Right ventricle myocardium inferior (tissue), 1 donor: ENCODE measurements around the gene AP4M1. TPM values are rescaled to one million over a fixed set of nuclear protein-coding genes. Genes with fewer than 3 reads are reported as not detected.

ENCODE experiments used
- ATAC-seq: fragments of 200-7000 bp; cut with Tn5 transposase; one replicate; pipeline ENCODE4 v1.9.1; 2020; ENCODE audit warnings: mild to moderate bottlenecking, moderate library complexity
- DNase-seq: peaks from one replicate; pipeline ENCODE4 v3.0.0; 2021; ENCODE audit errors: missing footprints
- intact Hi-C: fragments of 100-400 bp; cut with DNase I; formaldehyde crosslinking; loops from one replicate; pipeline ENCODE4 v1.11.0; 2022
- total RNA-seq: library from RNA; stranded (reverse); fragmentation: NEBNext Ultra II Directional; extraction: Animal tissue kit (Norgen Biotek cat#: 25700); gene quantifications from one replicate; pipeline ENCODE4 v1.2.1, GENCODE V29; 2021
- donor health status: DM: no; HTN: yes; CAD: no; lungs with severe emphysema.

Gene AP4M1
- total RNA-seq, 1 donor from 2014 or later: 10.1 TPM

DNA sequence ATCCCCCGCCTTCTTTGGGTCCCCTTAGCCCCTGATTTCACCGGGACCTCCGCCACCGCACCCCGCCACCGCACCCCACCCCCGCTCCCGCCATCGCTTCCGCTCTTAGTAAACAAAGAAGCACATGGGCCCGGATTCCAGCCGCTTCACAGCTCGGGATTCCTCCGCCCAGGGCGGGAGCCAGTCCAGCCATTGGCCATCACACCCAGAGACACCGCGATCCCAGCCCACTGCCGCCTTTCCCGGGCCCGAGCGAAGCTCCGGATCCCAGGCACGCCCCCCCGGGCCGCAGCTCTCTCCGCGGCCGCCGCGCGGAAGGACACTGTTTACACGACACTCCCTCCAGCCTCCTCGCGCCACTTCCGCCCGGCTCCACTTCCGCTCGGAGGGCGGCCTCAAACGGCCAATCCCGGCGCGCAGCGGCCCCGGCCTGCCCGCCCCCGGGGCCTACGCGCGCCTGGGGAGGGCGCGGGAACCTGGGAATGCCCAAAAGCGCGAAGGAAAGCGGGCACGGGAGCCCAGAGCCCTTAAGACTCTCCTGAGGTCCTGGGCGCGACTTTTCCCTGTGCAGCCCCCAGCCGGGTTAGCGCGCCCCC lies 925 bp upstream of the AP4M1 start:
- peak; percentile 96 for DNase-seq
- peak; percentile 92 for ATAC-seq
- intact Hi-C loops: loop anchor here (1.0 kb wide), 3 partner anchors 18 to 51 kb away; partner anchors contain the start of genes CNPY4, TAF6 and ZSCAN21

DNA sequence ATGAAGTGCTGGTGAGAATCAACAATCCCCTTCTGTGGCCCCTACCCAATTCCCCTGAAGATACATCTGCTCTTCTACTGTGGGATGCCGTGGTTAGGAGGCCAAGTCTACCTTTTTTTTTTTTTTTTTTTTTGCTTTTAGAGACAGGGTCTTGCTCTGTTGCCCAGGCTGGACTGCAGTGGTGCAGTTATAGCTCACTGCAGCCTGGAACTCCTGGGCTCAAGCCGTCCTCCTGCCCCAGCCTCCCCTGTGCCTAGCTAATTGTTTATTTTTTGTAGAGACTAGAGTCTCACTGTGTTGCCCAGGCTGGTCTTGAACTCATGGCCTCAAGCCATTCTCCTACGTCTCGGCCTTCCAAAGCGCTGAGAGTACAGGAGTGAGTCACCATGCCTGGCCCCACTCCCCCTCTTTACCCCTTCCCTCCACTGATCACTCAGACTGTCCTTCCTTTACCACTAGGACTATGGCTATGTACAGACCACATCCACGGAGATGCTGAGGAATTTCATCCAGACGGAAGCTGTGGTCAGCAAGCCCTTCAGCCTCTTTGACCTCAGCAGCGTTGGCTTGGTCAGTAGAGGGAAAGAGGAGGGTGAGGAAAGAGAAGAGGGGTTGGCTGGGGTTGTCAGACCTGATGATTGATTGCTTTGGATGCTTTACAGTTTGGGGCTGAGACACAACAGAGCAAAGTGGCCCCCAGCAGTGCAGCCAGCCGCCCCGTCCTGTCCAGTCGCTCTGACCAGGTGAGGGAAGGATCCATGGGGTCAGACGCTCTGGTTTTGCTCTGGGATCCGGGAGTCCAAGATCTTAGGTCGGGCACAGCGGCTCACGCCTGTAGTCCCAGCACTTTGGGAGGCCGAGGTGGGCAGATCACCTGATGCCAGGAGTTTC lies 1.8 kb downstream of the AP4M1 start:
- intact Hi-C loops: no loop called here
- ATAC-seq (no peak), DNase-seq (no peak)

DNA sequence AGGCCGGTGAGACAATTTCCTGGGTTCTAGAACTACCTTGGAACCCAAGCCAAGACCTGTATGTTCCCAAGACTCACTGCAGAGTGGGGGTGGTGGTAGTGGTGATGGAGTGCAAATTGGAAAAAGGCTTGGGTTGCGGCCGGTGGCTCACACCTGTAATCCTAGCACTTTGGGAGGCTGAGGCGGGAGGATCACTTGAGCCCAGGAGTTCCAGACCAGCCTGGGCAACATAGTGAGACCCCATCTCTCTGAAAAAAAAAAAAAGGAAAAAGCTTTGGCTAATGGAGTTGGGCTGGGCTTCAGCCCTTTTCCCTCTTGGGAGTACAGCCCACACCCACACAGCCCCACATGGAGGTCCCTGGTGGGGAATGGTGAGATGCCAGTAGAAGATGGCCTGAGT lies 4.1 kb downstream of the AP4M1 start:
- no peak for ATAC-seq
- intact Hi-C loops: no loop called here

DNA sequence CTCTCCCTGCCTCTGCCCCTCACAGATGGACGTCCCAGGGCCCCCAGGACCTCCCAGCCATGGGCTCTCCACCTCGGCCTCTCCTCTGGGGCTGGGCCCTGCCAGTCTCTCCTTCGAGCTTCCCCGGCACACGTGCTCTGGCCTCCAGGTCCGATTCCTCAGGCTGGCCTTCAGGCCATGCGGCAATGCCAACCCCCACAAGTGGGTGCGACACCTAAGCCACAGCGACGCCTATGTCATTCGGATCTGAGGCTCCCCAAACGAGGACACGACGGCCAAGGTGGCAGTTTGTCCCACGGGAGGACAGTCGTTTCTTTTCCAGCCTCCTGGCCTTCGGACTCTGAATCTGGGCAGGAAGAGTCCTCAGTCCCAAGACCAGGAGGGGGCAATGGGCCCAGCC lies 5.2 kb downstream of the AP4M1 start:
- ATAC-seq: no peak
- intact Hi-C loops: no loop called here
- no peak for DNase-seq

More for the DNA sequence above, 4.1 kb downstream of the AP4M1 start:
- no peak for DNase-seq

DNA sequence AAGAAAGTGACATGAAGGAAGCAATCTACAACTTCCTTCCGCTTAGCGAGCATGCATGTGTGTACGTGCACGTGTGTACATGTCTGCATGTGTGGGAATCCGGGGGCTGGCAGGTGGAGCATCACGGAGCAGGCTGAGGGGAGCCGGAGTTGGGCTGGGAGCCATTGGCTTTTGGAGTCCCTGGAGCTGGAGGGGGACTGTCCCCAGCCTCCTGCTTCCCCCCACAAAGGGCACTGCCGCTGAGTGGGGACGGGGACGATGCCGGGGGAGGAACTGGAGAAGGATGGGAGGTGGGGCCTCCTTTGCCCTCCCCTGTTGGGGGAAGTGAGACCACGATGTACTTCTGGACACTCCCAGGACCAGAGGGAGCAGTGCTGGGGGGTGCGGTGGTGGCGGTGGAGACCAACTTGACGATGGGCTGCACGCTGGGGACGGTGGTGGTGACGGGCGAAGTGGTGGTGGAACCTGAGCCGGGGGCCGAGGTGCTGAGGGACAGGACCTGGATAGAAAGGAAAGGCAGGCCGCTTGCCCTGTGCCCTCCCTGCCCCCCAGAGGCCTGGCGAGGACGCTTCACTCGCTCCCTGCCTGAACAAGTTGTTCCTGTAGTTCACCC lies 5.8 kb downstream of the AP4M1 start:
- no peak for ATAC-seq
- intact Hi-C loops: no loop called here
- DNase-seq: no peak

DNA sequence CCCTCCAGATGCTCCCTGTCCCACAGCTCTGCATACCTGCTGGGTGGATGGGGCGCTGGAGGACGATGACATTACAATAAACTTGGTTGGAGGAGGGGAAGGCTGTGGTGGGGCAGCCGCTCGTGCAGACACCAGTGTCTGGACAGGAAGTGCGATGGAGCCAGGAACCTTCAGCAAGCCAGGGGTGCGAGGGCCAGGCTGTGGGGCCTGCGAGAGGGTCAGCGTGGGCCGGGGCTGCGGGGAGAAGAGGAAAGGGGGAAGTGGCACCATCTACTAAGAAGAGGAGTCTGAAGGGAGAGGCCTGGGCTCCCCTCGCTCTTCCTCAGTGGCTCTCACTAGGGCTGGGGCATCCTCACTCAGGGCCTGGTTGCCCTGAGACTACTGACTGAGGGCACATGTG lies 6.4 kb downstream of the AP4M1 start:
- ATAC-seq: no peak
- DNase-seq: no peak

DNA sequence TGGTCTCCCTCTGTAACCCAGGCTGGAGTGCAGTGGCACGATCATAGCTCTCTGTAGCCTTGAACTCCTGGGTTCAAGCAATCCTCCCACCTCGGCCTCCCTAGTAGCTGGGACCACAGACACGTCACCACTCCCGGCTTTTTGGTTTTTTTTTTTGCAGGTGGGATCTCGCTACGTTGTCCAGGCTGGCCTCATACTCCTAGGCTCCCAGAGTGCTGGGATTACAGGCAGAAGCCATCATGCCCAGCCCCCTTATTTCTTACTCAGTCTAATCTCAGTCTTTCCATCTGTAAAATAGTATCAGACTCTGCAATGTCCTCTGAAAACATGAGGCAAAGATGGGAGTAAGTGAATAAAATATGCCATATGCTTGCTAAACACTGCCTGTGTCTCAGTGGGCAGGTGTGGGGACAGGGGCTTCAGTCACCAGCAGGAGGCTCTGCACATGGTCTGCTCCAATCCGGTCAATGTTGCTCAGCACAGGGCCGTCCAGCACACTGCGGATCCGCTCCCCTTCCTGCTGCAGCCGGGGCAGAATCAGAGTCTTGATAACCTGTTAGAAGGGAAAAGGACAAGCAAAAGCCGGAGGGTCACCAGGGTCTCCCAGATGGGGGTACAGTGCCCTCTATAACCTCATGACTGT lies 8.2 kb downstream of the AP4M1 start:
- intact Hi-C loops: no loop called here

More for the DNA sequence above, 6.4 kb downstream of the AP4M1 start:
- intact Hi-C loops: no loop called here

DNA sequence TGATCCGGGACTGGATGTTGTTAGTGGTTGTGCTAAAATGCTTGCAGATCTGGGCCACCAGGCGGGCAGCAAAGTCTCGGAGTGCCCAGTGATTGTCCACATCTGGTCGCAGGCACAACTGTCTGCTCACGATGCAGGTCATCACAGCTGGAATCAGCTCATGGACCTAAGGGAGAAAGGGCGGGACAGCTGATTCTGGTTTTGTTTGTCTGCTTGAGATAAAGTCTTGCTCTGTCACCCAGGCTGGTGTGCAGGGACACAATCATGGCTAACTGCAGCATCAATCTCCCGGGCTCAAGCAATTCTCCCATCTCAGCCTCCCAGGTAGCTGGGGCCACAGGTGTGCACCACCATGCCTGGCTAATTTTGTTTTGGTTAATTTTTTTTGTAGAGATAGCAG lies 9.7 kb downstream of the AP4M1 start:
- intact Hi-C loops: no loop called here
- no peak for DNase-seq
- no peak for ATAC-seq

More for the DNA sequence above, 8.2 kb downstream of the AP4M1 start:
- DNase-seq (no peak), ATAC-seq (no peak)

DNA sequence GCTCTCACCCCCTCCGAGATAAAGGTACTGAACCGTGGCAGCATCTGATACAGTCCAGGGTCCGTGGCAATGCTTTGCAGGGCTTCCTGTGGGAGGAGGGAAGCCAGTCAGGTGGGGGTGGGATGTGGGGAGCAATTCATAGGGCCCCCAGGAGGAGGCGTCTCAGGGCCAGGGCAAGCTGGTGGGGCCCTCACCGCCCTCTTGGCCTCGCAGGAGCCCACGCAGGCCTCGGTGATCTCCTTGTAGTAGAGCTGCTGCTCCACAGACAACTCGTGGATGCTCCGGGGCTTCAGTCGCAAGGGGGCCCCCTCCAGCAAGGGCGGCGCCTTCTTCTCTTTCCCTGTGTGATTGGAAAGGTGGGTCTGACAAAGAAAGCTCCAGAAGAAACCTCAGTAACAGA lies 10.5 kb downstream of the AP4M1 start:
- DNase-seq: no peak
- intact Hi-C loops: no loop called here
- no peak for ATAC-seq

DNA sequence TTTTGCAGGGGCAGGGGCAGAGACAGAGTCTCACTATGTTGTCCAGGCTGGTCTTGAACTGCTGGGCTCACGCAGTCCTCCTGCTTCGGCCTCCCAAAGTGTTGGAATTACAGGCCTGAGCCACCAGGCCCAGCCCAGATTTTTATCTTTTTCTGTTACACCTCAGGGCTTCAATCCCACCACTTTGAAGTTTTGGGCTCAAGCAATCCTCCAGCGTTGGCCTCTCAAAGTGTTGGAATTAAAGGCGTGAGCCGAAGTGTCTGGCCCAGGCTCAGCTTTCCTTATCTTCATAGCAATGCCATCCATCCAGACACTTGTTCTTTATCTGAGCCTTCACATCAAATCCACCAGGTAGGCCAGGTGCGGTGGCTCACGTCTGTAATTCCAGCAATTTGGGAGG lies 13.6 kb downstream of the AP4M1 start:
- no peak for ATAC-seq
- DNase-seq: no peak
- intact Hi-C loops: no loop called here

DNA sequence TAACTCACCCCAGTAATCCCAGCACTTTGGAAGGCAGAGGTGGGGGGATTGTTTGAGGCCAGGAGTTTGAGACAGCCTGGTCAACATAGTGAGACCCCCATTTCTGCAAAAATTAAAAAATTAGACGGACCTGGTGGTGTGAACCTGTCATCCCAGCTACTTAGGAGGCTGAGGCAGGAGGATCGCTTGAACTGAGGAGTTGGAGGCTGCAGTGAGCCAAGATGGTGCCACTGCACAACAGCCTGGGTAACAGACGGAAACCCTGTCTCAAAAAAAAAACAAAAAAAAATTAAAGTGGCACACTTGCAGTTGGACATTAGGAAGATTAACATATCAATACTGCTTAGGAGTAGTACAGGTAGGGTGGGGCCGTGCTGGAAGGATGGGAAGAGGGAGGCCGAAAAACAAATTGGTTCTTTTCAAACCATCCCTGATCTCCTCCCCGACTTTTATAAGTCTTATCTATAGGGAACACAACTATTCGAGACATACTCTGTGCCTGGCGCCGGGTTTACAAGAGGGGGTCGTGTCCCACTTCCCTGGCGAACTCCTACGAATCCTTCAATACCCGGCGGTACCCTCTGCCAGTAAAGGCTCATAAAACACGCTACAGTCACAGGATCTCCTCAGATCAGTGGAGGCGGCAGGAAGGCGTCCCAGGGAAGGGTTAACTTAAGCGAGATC lies 17.1 kb downstream of the AP4M1 start:
- DNase-seq (no peak), ATAC-seq (no peak)
- intact Hi-C loops: loop anchor here (1.0 kb wide), 1 partner anchor 18 kb away; no protein-coding TSS in a partner anchor

DNA sequence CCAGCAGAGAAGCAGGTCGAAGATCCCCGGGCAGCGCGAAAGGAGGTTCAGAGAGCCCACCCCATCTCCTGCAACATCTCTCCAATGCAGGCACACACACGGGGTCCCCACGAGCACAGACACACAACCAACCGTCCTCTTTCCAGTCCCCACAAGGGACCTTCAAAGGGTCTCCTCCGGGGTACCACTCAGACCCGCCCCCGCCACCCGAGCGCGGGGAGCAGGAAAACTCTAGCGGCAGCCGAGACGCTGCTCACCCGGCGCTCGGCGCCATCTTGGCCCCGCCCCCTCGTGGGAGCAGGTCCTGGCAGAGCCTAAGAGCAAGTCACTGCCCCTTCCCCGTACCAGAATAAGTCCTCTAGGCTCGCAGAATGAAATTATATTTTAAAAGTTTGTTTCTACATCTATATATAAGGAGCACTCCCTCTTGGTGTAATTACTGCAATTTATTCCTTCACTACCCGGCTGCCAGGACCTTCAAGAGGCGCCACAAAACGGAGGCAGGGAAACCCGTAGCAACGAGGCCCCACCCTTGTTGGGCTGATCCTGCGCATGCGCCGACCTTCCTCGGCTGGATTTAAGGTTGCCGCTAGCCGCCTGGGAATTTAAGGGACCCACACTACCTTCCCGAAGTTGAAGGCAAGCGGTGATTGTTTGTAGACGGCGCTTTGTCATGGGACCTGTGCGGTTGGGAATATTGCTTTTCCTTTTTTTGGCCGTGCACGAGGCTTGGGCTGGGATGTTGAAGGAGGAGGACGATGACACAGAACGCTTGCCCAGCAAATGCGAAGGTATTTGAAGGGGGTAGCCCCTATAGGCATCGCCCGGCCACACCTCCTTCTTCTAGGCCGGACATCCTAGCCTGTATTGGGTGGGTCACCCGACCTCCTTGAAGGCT lies 17.9 kb downstream of the AP4M1 start, which contains the start of the genes CNPY4 and TAF6:
Gene CNPY4 (plus strand): TSS at position 563 of the 898 bp plus-strand sequence. CDS start 111 bp downstream, at position 674.
Gene TAF6 (minus strand): TSS at position 287 of the 898 bp plus-strand sequence. CDS start 5,149 bp downstream, outside the sequence.
- intact Hi-C loops: loop anchor here (1.0 kb wide), 1 partner anchor 19 kb away; no protein-coding TSS in a partner anchor
- DNase-seq: peak; percentile 97
- ATAC-seq: peak; percentile 91

DNA sequence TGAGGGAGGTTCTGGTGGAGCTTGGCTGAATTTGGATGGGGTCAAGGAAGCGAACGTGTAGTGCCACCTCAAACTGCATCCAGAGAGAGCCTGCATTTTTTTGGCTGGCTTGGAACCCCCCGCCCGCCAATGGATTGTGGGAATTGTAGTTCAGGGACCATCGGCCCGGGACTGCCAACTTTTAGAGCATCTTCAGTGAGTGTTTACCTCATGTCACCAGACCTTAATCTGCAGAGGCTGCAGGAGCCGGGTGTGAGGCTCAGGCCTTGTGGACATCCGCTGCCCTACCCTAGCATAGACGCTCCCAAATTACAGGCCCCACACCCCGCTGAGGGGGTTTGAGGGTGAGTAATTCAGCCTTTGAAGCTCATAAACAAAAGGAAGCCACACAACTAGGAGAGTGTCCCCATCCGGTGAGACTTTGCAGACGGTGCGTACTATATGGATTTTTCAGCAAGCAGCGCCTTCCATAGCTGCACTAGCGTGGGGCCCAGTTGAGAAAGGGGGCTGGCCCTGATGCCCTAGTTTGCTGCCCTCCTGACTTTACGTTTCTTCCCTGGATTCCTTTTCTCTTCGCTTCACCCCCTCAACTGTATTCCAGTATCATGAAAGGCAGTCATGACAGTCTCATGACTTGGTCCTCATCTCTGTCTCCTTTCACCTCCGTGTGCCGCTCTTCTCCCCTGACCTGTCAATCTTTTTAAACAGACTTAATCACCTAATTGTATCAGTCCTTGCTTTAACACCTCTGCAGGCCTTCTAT lies 18.7 kb downstream of the AP4M1 start:
- DNase-seq (no peak), ATAC-seq (peak; percentile 67)
- intact Hi-C loops: loop anchor here (1.0 kb wide), 1 partner anchor 20 kb away; no protein-coding TSS in a partner anchor

DNA sequence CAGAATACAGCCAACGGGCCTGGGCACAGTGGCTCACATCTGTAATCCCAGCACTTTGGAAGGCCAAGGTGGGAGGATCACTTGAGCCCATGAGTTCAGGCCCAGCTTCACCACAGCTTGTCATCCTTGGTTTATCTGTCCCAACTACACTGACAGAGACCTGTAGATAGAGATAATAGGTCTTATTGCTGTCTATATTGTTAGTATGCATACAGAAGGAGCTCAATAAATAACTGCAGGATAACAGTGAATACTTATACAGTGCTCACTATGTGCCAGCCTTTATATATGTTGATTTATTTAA lies 19.2 kb downstream of the AP4M1 start:
- no peak for ATAC-seq

DNA sequence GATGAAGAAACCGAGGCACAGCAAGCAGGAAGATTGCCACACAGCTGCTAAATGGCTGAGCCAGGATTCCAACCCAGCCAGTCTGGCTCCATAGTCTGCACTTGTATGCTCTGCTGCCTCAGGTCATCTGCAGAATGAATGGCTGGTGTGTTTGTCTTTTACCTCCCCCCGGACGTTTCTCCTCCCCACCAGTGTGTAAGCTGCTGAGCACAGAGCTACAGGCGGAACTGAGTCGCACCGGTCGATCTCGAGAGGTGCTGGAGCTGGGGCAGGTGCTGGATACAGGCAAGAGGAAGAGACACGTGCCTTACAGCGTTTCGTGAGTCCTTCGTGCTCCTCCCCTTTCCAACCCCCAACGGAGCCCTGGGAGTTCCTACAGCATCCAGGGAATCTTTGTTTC lies 20.6 kb downstream of the AP4M1 start:
- intact Hi-C loops: no loop called here
- no peak for DNase-seq
- ATAC-seq: no peak

More for the DNA sequence above, 19.2 kb downstream of the AP4M1 start:
- no peak for DNase-seq
- intact Hi-C loops: no loop called here

DNA sequence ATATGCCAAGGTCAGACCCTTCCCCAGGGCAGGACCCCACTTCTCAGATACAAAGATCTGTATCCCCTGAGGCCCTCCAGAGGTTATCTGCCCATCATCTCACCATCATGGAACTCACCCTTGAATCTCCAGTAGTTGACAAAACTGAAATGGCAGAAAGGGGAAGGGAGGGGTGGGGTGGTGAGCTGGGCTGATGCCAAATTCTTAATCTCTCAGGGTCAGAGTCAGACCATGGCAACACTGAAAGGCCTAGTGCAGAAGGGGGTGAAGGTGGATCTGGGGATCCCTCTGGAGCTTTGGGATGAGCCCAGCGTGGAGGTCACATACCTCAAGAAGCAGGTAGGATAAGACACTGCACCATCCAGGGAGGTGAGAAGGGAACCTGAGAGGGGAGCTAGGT lies 21.1 kb downstream of the AP4M1 start:
- ATAC-seq (no peak), DNase-seq (no peak)
- intact Hi-C loops: no loop called here
